ENCODE results near the gene CTBP1. TPM values are rescaled to one million over a fixed set of nuclear protein-coding genes. Genes with fewer than 3 reads are reported as not detected.

CTBP1 gene
- polyA plus RNA-seq, 1 donor (not counting 4 experiments of a cell fraction or from before 2014, with no cell fraction given): 46.9 TPM

GRCh38 chr4:1285151-1285789 lies 36.3 kb upstream of the CTBP1 start:
- Histone ChIP-seq H3K4me2 (ENCODE audit: control insufficient read depth, extremely low read depth, insufficient read depth, low read depth, low read length) (no peak overlapping the region), H4K20me1 (ENCODE audit: control insufficient read depth, extremely low read depth, insufficient read depth, low read length) (no peaks in the 10 kb centered on the region), H3K27me3 (ENCODE audit: control insufficient read depth, extremely low read depth, insufficient read depth, low read length) (no peaks in the 10 kb centered on the region), H3K27ac (ENCODE audit: control insufficient read depth, insufficient read depth, low read length) (no peak overlapping the region), H3K4me1 (ENCODE audit: control insufficient read depth, extremely low read depth, insufficient read depth, low read length) (peaks cover 5% of the 10 kb centered on the region), H3K9me1 (ENCODE audit: control insufficient read depth, extremely low read depth, insufficient read depth, low read length) (no peaks in the 10 kb centered on the region), H3K36me3 (ENCODE audit: control insufficient read depth in 2 of 2, extremely low read depth in 1 of 2, insufficient read depth in 2 of 2, low read length in 2 of 2) (no peaks in the 10 kb centered on the region), H3K9me3 (ENCODE audit: control insufficient read depth, low read depth, low read length) (no peaks in the 10 kb centered on the region), H2AFZ (ENCODE audit: control insufficient read depth, low read length) (no peak overlapping the region), H3K9ac (ENCODE audit: control insufficient read depth, extremely low read depth, insufficient read depth, low read length) (no peak overlapping the region), H3K4me3 (ENCODE audit: control insufficient read depth in 2 of 3, extremely low read depth in 1 of 3, insufficient read depth in 2 of 3, low read depth in 1 of 3, low read length in 3 of 3) (no peak overlapping the region), H3K79me2 (ENCODE audit: control insufficient read depth, insufficient read depth, low read length) (peaks cover 6% of the 10 kb centered on the region)
- TF ChIP-seq EZH2 (IDR thresholded peaks at IDR 0.05; ENCODE audit: low read length) (no peak), CTCF (optimal IDR thresholded peaks at IDR 0.05 in 1 of 3, IDR thresholded peaks at IDR 0.05 in 1 of 3, conservative IDR thresholded peaks at IDR 0.05 in 1 of 3; ENCODE audit: extremely low read depth in 1 of 3, insufficient read depth in 2 of 3, low read length in 3 of 3) (no peak)
- dilution Hi-C loops (cut with MboI; ENCODE audit: extremely low pct_ligation_motif_present, low sequenced_read_pairs): no loop called here
- DNase-seq (ENCODE audit: low read depth, low spot score): no peak
- FAIRE-seq: no peak

GRCh38 chr4:1283711-1284110 lies 34.8 kb upstream of the CTBP1 start:
- Histone ChIP-seq H3K79me2 (ENCODE audit: control insufficient read depth, insufficient read depth, low read length) (no peaks in the 10 kb centered on the region), H3K4me3 (ENCODE audit: control insufficient read depth in 2 of 3, extremely low read depth in 1 of 3, insufficient read depth in 2 of 3, low read depth in 1 of 3, low read length in 3 of 3) (no peak overlapping the region), H2AFZ (ENCODE audit: control insufficient read depth, low read length) (no peak overlapping the region), H3K9me1 (ENCODE audit: control insufficient read depth, extremely low read depth, insufficient read depth, low read length) (no peaks in the 10 kb centered on the region), H3K9me3 (ENCODE audit: control insufficient read depth, low read depth, low read length) (no peaks in the 10 kb centered on the region), H3K9ac (ENCODE audit: control insufficient read depth, extremely low read depth, insufficient read depth, low read length) (no peak overlapping the region), H3K36me3 (ENCODE audit: control insufficient read depth in 2 of 2, extremely low read depth in 1 of 2, insufficient read depth in 2 of 2, low read length in 2 of 2) (no peaks in the 10 kb centered on the region), H3K4me1 (ENCODE audit: control insufficient read depth, extremely low read depth, insufficient read depth, low read length) (peaks cover 2% of the 10 kb centered on the region), H3K27ac (ENCODE audit: control insufficient read depth, insufficient read depth, low read length) (no peak overlapping the region), H4K20me1 (ENCODE audit: control insufficient read depth, extremely low read depth, insufficient read depth, low read length) (no peaks in the 10 kb centered on the region), H3K27me3 (ENCODE audit: control insufficient read depth, extremely low read depth, insufficient read depth, low read length) (no peaks in the 10 kb centered on the region), H3K4me2 (ENCODE audit: control insufficient read depth, extremely low read depth, insufficient read depth, low read depth, low read length) (no peak overlapping the region)
- DNase-seq (ENCODE audit: low read depth, low spot score) (no peak), FAIRE-seq (no peak)
- no peak for TF ChIP-seq CTCF (optimal IDR thresholded peaks at IDR 0.05 in 1 of 3, IDR thresholded peaks at IDR 0.05 in 1 of 3, conservative IDR thresholded peaks at IDR 0.05 in 1 of 3; ENCODE audit: extremely low read depth in 1 of 3, insufficient read depth in 2 of 3, low read length in 3 of 3)
- no peak for TF ChIP-seq EZH2 (IDR thresholded peaks at IDR 0.05; ENCODE audit: low read length)
- dilution Hi-C loops (cut with MboI; ENCODE audit: extremely low pct_ligation_motif_present, low sequenced_read_pairs): no loop called here

Data from keratinocyte (primary cell).